GM19463 (cell line): ENCODE measurements around the gene TTC28.

ENCODE experiments used
- ATAC-seq: cut with Tn5 transposase; IDR thresholded peaks from one replicate; pipeline ENCODE4 v1.9.1; 2021; ENCODE audit warnings: mild to moderate bottlenecking, moderate library complexity; ENCODE audit not compliant: unreplicated experiment

The TTC28 gene

GRCh38 chr22:27994481-27995331 lies 684.9 kb downstream of the TTC28 start:
- no peak for ATAC-seq

GRCh38 chr22:27993774-27994350 lies 685.8 kb downstream of the TTC28 start:
- no peak for ATAC-seq

DNA sequence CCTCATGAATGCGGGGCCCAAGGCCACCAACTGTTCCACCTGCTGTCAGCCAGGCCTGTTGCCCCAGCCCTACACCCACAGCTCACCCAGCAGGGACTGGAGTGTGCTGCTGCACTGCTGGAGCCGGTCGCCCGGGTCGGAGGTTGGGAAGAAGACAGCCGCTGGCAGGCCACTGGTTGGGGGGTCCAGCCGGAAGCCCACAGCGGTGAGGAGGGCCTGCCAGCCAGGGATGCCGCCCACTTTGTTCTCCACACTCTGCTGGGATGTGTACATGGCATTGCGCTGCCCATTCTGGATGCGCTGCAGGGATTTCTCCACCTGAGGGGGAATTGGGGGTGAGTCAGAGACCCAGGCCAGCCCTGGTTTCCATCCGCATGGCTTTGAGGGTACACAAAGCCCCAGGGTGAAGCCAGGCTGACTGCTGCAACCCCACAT lies 686.4 kb downstream of the TTC28 start:
- no peak for ATAC-seq

GRCh38 chr22:27992294-27993165 lies 687.1 kb downstream of the TTC28 start:
- ATAC-seq = no peak

- no peak for ATAC-seq
Observed at GRCh38 chr22:27991586-27992293, 687.9 kb downstream of the TTC28 start.

DNA sequence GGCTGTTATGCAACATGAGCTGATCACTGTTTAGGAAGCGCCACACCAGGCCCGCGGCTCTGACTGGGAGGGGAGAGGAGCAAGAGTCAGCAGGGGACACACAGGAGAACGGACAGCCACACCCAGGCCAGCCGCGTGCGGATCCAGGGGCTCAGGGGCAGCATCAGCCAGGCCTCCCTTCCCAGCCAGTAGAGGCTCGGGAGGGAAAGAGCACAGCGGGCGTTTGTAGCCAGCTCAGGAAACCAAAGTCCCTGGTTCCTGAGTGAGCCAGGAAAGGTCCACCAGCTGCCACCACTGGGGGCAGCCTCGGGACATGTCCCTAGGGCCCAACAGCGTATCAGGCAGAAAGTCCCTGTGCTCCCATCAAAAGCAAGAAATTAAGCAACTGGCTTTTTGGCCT lies 688.8 kb downstream of the TTC28 start:
- ATAC-seq = no peak

GRCh38 chr22:27990451-27990840 lies 689.2 kb downstream of the TTC28 start:
- no peak for ATAC-seq

DNA sequence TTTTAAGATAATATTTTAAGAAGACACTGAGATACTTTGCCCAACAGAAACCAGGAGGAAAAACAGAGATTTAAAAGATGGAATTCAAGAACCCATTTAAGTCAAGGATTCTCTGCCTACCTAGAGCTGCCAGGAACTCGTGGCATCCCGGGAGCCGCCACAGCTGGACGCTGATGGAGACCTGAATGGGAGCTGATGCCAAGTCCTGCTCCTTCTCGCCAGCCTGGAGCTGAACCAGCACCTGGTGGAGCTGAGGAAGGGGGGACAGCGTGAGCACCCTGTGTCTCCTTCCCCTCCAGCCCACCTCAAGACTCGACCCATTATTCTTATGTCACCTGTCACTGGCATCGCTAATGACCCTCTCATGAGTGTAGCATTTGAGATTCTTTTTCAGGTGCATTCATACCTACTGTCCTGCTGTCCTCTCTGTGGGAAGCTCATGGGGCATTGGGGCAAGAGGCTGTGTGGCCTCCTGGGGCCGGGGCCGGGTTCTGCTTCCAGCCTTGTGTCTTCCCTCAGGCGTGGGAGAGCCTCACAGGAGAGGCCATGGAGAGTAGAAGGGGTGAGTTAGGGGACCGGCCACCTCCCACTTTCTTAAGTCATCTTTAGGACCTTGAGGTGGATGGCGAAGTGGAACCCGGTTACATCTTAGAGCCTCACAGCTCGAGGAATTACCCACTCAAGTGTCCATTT lies 689.7 kb downstream of the TTC28 start:
- no peak for ATAC-seq

GRCh38 chr22:27988704-27989103 lies 690.9 kb downstream of the TTC28 start:
- no peak for ATAC-seq

GRCh38 chr22:27987557-27987956 lies 692.1 kb downstream of the TTC28 start:
- no peak for ATAC-seq

DNA sequence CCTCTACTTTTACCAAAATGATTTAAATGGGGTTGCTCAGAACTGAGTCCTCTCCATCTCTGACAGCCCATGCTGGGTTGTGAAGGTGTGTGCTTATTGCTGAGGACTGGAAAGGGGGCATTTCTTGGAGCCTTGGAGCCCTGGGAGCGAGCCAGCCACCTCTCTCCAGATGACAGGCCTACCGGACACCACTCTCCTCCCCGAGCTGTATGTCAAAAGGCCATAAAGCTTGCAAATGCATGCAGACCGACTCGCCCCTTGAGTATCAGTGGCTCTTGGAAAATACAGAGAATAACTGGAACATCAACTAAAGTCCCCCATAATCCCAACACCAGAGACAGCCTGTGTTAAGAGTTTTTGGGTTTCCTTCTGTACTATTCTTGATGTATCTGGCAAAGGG lies 692.7 kb downstream of the TTC28 start:
- no peak for ATAC-seq

- ATAC-seq = no peak
Observed at GRCh38 chr22:27986459-27986858, 693.2 kb downstream of the TTC28 start.

DNA sequence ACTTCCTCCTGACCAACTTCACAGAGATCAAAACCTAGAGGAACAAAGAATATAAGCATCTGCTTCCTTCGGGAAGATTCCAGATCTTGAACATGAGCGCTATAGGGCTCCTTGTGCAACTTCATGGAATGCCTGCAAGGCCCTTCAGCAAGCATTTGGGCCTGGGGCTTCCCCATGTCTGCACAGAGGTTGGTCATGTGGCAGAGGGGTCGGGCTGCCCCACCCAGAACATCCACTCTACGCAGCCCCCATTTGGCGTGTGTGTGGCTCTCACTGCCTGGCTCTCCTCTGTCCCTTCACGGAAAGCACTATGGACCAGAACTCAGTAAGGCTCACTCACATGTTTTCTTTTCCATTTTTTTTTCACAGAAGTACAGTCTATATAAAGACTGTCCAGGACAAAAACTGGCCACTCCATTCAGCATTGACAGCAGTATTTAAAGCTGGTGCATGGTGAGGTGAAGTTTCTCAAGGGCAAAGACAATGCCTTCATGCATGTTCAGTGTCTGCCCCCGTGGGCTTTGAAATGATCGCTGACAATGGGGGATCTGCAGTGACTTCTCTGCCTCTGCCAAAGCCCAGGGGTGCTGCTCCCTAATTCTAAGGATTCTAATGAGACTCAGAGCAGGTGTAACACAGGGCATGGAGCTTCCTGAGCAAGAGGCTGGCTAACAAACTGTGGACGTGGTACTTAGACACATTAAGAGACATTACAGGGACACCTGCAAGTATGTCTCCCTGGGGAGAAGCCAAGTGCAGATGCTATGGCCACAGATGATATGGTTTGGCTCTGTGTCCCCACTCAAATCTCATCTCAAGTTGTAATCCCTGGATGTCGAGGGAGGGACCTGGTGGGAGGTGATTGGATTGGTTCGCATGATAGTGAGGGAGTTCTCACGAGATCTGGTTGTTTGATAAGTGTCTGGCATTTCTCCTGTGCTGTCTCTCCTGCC lies 694.0 kb downstream of the TTC28 start:
- ATAC-seq = no peak

DNA sequence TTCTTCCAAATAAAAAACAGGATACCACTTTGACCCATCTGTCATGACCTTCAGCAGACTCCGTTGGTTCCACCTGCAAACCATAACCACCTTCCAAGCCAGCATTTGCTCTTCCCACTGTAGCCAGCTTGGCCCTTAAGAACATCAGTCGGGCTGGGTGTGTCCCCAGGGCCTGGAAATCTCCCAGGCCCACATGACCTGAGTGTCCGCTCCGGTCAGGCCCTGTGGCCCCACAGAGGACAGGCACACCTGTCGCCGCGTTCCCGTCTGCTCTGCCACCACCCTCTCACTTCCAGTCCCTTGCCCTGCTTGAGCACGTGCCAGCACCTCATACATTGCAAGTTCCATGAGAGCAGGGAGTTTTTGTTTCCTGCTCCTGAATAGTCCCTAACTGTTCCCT lies 694.9 kb downstream of the TTC28 start:
- ATAC-seq = no peak

GRCh38 chr22:27984001-27984695 lies 695.5 kb downstream of the TTC28 start:
- ATAC-seq = no peak

GRCh38 chr22:27983361-27983791 lies 696.3 kb downstream of the TTC28 start:
- no peak for ATAC-seq

DNA sequence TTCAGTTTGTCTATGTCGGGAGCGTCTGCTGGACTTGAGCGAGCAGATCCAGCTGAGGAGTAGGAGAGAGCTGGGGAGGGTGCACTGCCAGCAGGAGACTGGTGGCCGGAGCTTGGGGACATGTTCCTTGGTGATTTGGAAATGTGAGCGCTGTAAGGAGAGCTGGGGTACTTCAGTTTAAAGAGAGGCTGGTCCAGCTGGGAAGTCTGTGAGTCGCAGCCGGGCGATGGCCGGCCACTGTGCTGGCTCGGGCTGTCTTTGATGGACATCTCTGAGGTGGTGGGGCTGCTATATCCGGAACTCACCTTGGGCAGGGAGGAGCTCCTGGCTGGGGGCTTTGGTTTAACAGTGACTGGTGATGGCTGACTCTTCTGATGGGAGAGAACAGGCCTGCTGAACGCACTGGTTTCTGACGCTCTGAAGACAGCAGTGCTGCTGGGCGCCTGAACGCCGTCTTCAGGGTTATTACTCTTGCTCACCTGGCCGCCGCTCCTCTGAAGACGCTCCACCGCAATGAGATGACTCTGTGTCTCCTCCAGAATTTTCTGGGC lies 696.9 kb downstream of the TTC28 start:
- no peak for ATAC-seq

DNA sequence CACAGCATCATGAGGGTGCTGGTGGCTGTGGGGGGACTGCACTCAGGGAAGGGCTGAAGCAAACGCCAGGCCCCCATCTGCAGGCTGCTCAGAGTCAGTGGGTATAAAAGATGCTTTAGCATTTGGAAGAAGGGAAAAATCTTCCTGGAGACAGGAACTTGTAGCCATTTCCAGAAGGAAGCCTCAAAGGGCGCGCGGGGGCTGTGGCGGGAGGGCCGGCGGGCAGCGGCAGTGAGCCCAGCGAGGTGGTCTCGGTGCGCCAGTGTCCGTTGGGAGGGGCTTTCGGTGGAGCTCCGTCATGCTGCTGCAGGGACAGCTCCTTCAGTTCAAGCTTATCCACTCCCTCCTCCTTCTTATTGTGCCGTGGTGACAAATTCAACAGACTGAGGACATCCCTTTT lies 697.5 kb downstream of the TTC28 start:
- no peak for ATAC-seq
